GM19193 (cell line): Measurements from ENCODE around the gene TTC1.

Experiments
- POLR2A ChIP-seq: IDR thresholded peaks from 4 replicates; pipeline ENCODE4 v1.6.1; 2011; ENCODE audit not compliant: insufficient read depth, insufficient read length; ENCODE audit errors: extremely low read depth

Gene TTC1

DNA sequence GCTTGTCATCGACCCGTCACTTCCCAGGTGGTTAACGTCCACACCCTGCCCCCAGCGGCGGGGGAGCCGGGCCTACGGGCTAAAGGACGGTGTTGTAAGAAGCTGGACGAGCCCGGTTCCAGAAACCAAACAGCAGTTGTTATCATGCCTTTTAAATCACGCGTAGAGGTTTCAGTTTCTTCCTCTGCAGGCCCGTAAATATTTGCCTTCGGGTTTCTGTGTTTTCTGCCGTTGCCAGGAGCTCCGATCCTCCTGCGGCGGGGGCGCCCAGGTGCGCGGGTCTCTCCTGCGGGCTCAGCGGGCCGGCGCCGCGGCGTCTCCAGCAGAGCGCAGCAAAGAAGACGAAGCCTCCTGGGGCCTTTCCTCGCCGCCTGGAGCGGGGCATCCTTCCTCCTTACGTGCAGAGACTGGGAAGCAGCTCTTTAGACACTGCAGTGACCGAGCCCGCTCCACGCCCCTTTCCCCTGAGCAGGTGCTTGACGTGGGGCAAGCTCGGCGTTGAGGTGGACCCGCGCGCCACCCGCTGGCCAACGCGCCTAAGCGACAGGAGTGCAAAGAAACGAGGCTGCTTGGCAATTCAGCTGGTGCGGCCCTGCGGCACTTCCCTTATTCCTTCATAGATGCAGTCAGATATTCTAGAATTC is 21.8 kb upstream of the TTC1 start:
- no peak for TF ChIP-seq POLR2A

- TF ChIP-seq POLR2A = no peak
Observed at GRCh38 chr5:159990506-159990905, 18.4 kb upstream of the TTC1 start.

GRCh38 chr5:159992566-159992965 is 16.4 kb upstream of the TTC1 start:
- no peak for TF ChIP-seq POLR2A

- no peak for TF ChIP-seq POLR2A
Observed at GRCh38 chr5:159993194-159993593, 15.7 kb upstream of the TTC1 start.

GRCh38 chr5:159995907-159996306 is 13.0 kb upstream of the TTC1 start:
- no peak for TF ChIP-seq POLR2A

GRCh38 chr5:160001457-160001856 is 7.5 kb upstream of the TTC1 start:
- TF ChIP-seq POLR2A = no peak

GRCh38 chr5:160007514-160007913 is 1.4 kb upstream of the TTC1 start:
- TF ChIP-seq POLR2A = no peak

DNA sequence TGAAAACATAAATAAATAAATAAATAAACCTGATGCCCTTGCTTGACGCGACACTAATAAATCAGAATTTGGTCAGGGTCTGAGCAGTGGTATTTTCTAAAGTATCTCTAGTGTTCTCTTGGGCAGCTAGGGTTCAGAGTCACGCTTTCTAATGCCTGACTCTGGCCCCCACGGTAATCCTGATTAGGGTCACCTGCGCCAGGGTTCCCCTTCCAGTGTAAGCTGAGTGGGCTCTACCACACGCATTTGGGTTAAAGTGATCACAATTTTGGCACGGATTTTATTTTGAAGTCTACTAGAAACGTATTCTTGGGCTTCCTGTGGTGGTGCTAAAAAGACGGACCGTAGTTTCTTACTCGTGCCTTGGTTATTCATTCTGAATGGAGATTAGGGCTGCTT is 651 bp downstream of the TTC1 start:
- no peak for TF ChIP-seq POLR2A

GRCh38 chr5:160011471-160011870 is 2.5 kb downstream of the TTC1 start:
- no peak for TF ChIP-seq POLR2A

DNA sequence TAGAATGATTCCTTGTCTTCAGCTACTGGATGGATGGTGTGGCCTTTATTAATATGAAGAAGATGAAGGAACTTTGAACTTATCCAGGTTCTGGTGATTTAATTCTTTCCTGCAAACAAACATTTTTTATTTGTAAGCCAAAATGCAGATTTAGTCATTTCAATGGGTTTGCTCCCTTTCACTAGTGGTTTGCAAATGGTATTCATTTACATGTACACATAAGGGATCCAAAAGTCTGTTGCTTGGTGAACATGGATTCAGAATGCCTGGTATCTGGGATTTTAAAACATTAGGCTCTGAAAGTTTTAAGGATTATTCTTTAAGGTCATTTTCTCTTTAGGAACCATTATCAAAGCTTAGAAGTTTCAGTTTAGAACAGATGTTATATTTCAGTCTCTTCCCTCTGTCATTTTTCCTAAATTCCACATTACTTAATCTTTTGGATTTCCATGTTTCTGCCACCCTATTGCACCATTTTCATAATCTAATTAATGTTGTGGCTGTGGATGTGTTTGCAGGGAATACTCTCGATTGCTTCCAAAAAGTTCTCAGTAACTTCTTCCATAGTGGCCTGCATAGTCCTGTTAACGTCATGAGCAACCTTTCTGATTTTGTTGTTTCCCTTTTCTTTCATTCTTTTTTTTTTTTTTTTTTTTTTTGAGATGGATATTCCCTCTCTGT is 10.1 kb downstream of the TTC1 start:
- no peak for TF ChIP-seq POLR2A

DNA sequence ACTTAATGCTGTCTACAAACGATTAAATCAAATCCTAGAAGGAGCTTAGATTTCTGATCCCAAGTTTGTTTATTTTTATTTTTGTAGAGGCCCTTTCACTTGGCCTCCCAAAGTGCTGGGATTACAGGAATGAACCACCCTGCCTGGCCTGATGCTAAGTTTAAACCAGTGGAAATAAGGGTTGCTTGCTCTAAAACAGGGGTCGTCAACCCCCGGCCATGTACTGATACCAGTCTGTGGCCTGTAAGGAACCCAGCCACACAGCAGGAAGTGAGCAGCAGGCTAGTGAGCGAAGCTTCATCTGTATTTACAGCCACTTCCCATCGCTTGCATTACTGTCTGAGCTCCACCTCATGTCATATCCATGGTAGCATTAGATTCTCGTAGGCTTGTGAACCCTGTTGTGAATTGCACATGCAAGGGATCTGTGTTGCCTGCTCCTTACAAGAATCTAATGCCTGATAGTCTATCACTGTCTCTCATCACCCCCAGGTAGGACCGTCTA is 11.4 kb downstream of the TTC1 start:
- TF ChIP-seq POLR2A = no peak

DNA sequence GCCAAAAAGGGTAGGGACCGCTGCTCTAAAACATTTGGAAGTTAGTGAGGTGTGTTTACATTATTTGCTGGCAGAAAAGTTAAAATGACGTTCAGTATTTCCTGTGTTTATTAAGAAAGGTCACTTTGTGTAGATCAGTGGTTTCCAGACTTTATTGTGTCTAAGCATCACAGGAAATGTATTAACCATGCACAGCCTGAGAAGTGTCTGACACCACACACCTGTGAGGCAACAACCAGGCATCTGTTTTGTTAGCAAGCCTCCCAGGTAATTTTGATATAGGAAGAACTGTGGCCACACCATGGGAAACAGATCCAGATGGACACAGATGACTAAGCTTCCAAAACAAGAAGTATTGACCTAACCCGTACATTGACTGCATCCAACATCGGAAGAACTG is 12.0 kb downstream of the TTC1 start:
- TF ChIP-seq POLR2A = no peak

DNA sequence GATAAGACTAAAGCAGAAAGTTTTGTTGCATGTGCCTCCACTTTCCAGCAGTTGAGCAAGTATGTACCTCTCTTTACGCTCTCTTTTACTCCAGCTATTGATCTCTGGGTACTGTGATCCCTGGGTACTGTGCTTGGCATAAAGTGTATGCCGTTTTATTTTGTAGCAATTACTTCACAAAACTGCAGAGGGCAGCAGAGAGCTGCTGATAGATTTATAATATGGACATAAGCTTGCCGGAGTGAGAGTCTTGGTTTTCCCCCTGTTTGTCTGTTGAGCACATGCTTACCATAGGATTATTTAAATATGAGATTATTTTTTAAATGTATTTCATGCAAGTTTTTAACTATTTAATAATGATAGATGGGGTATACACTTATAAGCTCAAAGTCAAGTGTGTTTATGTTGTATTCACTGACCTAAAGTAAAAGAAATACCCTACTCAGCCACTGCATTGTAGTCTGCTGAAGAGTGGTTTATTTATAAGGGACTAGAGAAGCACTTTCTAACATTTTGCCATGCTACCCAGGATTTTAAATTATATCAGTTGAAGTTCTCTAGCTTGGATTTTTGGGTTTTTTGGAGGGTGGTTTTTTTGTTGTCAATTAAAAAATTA is 13.0 kb downstream of the TTC1 start:
- no peak for TF ChIP-seq POLR2A

GRCh38 chr5:160023007-160023907 is 14.3 kb downstream of the TTC1 start:
- no peak for TF ChIP-seq POLR2A
